ENCODE results near the gene F2R. TPM values are rescaled to one million over a fixed set of nuclear protein-coding genes. Genes with fewer than 3 reads are reported as not detected.

Gene F2R
- total RNA-seq, 1 donor from 2014 or later, result 20.1 TPM

DNA sequence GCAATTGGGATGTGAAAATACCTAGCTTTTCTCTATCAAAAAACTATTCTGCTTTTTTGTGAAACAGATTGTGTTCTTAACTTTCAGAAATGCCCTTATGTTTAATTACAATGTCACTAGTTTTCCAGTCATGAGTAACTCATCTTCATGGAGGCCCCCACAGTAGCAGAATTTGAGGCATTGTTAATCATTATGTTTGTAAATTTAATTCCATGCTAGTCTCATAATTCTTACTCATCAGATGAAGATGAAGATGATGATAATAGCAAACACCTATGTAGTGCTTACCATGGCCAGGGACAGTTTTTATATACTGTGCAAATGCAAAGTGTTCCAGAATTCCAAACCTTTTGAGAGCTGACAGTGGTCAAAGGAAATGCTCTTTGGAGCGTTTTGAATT is 27.7 kb upstream of the F2R start:
- Mint-ChIP-seq H3K27ac (no peak overlapping the region), H3K36me3 (peaks cover 10% of the 10 kb centered on the region), H3K4me1 (ENCODE audit: unreplicated experiment) (peaks cover 17% of the 10 kb centered on the region), H3K27me3 (no peaks in the 10 kb centered on the region), H3K9me3 (no peaks in the 10 kb centered on the region), H3K4me3 (no peak overlapping the region)
- TF ChIP-seq, protein P1, sequence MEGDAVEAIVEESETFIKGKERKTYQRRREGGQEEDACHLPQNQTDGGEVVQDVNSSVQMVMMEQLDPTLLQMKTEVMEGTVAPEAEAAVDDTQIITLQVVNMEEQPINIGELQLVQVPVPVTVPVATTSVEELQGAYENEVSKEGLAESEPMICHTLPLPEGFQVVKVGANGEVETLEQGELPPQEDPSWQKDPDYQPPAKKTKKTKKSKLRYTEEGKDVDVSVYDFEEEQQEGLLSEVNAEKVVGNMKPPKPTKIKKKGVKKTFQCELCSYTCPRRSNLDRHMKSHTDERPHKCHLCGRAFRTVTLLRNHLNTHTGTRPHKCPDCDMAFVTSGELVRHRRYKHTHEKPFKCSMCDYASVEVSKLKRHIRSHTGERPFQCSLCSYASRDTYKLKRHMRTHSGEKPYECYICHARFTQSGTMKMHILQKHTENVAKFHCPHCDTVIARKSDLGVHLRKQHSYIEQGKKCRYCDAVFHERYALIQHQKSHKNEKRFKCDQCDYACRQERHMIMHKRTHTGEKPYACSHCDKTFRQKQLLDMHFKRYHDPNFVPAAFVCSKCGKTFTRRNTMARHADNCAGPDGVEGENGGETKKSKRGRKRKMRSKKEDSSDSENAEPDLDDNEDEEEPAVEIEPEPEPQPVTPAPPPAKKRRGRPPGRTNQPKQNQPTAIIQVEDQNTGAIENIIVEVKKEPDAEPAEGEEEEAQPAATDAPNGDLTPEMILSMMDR (conservative IDR thresholded peaks at IDR 0.05), result no peak
- no peak for DNase-seq (ENCODE audit: extremely low spot score, unreplicated experiment)

DNA sequence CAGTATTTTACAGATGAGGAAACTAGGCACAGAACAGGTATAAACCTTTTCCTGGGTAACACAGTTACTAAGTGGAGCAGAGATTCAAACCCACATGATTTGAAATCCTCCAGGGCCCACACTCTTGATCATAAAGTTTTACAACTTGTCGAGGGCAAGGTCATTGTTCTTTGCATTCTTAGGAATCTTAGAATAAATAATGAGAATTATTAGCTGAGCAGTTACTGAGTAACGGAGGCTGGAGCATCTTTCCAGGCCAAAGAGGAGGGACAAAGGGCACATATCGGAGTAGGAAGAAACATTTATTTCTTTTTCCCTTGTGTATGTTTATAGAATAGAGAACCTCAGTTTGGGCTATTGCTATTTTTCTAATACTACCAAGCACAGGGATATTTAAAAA is 27.1 kb upstream of the F2R start:
- H3K9me3 Mint-ChIP-seq, result no peaks in the 10 kb centered on the region
- peaks cover 17% of the 10 kb centered on the region for H3K4me1 Mint-ChIP-seq (ENCODE audit: unreplicated experiment)
- H3K27me3 Mint-ChIP-seq, result no peaks in the 10 kb centered on the region
- peaks cover 10% of the 10 kb centered on the region for H3K36me3 Mint-ChIP-seq
- TF ChIP-seq, protein P1 (conservative IDR thresholded peaks at IDR 0.05), result no peak
- no peak for DNase-seq (ENCODE audit: extremely low spot score, unreplicated experiment)
- no peak overlapping the region for H3K4me3 Mint-ChIP-seq
- H3K27ac Mint-ChIP-seq, result no peak overlapping the region

DNA sequence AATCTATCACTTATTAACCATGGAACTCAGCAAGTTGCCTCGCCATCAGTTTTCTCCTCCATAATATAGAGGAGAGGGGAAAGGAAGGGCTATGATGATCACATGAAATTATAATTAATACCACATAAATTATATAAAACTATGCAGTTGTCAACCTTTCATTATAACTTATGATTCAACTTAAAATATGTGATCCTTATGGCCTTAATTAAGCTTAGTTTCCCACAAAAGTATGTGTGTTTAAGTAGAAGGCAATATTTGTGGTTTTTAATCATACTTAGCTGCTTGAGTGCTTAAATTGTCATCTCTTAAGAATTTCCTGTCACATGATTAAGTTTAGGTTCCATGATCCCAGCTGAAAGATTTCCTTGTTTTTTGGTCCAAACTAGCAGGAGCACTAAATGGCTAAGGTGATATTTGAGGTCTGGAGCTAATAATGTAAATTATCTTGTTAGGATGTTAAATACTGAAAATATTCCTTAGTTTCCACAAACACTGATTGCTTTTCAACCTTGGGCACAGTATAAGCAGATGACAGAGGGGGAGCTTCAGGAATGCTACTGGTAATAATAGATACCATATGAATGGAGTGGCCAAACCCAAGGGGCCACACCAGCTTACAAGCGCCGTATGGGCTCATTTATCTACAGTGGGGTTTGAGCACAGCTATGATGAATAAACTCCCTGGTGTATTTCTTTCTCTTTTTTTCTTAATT is 26.4 kb upstream of the F2R start:
- Mint-ChIP-seq H3K27me3 (no peaks in the 10 kb centered on the region), H3K27ac (peak overlapping the region; percentile 7), H3K9me3 (no peaks in the 10 kb centered on the region), H3K4me3 (no peak overlapping the region), H3K36me3 (peaks cover 10% of the 10 kb centered on the region), H3K4me1 (ENCODE audit: unreplicated experiment) (peaks cover 17% of the 10 kb centered on the region)
- TF ChIP-seq, protein P1 (conservative IDR thresholded peaks at IDR 0.05), result no peak
- no peak for DNase-seq (ENCODE audit: extremely low spot score, unreplicated experiment)

DNA sequence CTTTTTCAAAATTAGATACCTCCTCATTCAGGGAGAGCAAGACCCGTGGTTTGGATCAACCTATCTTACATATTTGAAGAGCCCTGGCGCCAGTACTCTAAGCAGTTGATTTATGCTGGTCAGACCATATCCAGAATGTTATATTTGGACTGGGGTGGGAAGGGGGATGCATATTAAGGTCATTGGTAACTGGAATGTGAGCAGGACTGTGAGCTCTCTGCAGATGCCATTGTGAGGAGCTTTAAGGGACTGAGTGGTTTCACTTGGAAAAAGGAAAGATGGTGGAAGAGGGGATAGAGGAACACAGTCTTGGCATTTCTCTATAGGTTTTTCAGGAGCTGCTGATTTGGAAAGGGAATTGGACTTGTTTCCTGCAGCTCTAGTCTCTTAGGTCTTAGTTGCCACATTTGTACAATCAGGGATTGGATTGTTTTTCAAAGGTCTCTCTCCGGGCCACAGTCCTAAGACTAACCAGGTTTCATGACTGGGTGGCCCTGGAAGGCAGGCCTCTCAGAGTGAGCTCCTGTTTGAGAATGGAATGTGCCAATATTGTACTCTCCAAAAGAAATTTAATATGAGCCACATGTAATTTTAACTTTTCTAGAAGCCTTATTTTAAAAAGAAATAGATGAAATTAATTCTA is 25.8 kb upstream of the F2R start:
- Mint-ChIP-seq H3K9me3 (no peaks in the 10 kb centered on the region), H3K27me3 (no peaks in the 10 kb centered on the region), H3K4me3 (no peak overlapping the region), H3K27ac (peak overlapping the region; percentile 7), H3K4me1 (ENCODE audit: unreplicated experiment) (peaks cover 17% of the 10 kb centered on the region), H3K36me3 (peaks cover 10% of the 10 kb centered on the region)
- TF ChIP-seq, protein P1 (conservative IDR thresholded peaks at IDR 0.05), result no peak
- DNase-seq (ENCODE audit: extremely low spot score, unreplicated experiment), result no peak

DNA sequence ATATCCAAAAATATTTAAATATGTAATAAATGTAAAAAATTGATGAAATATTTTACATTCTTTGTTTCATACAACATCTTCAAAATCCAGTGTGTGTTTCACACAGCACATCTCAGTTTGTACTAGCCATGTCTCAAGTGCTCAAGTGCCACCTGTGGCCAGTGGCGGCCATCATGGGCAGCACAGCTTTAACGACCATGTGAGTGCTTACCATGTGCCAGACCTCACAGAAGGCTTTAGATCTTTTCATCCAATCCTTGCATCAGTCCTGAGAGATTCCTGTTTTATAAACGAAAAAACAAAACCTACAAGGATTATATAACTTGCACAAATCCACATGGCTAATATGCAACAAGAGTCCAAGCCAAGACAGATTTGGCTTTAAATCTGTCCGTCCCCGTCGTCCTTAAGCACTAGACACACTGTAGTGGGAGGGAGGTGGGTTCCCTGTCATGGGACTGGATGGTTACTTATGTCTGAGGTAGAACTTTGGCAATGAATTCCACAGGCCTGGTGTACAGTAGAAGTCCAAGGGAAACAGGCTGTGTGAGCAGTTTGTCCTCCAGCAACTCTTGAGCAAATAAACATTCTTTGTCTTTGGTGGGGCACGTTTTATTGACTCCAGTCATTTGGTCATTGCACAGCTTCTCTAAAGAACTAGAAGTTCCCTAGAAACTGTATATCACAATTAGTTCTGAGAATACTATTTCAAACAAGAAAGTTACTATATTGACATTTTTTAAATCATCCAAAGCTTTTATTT is 25.0 kb upstream of the F2R start:
- no peak overlapping the region for H3K27ac Mint-ChIP-seq
- H3K4me1 Mint-ChIP-seq (ENCODE audit: unreplicated experiment), result peaks cover 14% of the 10 kb centered on the region
- peak overlapping the region; percentile 9 for H3K4me3 Mint-ChIP-seq

More for the DNA sequence above, 25.0 kb upstream of the F2R start:
- no peak for DNase-seq (ENCODE audit: extremely low spot score, unreplicated experiment)
- TF ChIP-seq, protein P1 (conservative IDR thresholded peaks at IDR 0.05), result no peak
- peaks cover 6% of the 10 kb centered on the region for H3K36me3 Mint-ChIP-seq
- no peaks in the 10 kb centered on the region for H3K9me3 Mint-ChIP-seq
- H3K27me3 Mint-ChIP-seq, result no peaks in the 10 kb centered on the region
